HG02884 (cell line): ENCODE results near the gene PCSK1.

ENCODE experiments used
- ATAC-seq: cut with Tn5 transposase; IDR thresholded peaks from one replicate; pipeline ENCODE4 v1.9.1; 2021; ENCODE audit warnings: mild to moderate bottlenecking, moderate library complexity; ENCODE audit not compliant: unreplicated experiment

The PCSK1 gene

GRCh38 chr5:96433066-96433447, at the start of gene PCSK1:
PCSK1 (minus strand) TSS chr5:96433248; CDS start chr5:96433042, 206 bp downstream.
- ATAC-seq, result no peak

GRCh38 chr5:96481867-96482266, 48.8 kb upstream of the PCSK1 start:
- ATAC-seq, result no peak

GRCh38 chr5:96481009-96481786, 48.1 kb upstream of the PCSK1 start:
- ATAC-seq, result no peak

GRCh38 chr5:96478983-96479382, 45.9 kb upstream of the PCSK1 start:
- ATAC-seq, result no peak

- no peak for ATAC-seq
These were observed 43.6 kb upstream of the PCSK1 start for GRCh38 chr5:96476654-96477053.

GRCh38 chr5:96474073-96474472, 41.0 kb upstream of the PCSK1 start:
- no peak for ATAC-seq

GRCh38 chr5:96473155-96473554, 40.1 kb upstream of the PCSK1 start:
- no peak for ATAC-seq

GRCh38 chr5:96470785-96471184, 37.7 kb upstream of the PCSK1 start:
- ATAC-seq, result no peak

- ATAC-seq, result no peak
These were observed 35.9 kb upstream of the PCSK1 start for GRCh38 chr5:96468956-96469355.

- no peak for ATAC-seq
These were observed 30.0 kb upstream of the PCSK1 start for GRCh38 chr5:96463091-96463490.

GRCh38 chr5:96459313-96460121, 26.5 kb upstream of the PCSK1 start:
- no peak for ATAC-seq

- ATAC-seq, result no peak
These were observed 25.1 kb upstream of the PCSK1 start for GRCh38 chr5:96458176-96458575.

- ATAC-seq, result no peak
These were observed 22.7 kb upstream of the PCSK1 start for GRCh38 chr5:96455789-96456188.

- no peak for ATAC-seq
These were observed 20.3 kb upstream of the PCSK1 start for GRCh38 chr5:96453394-96453793.

GRCh38 chr5:96447949-96448348, 14.9 kb upstream of the PCSK1 start:
- ATAC-seq, result no peak

GRCh38 chr5:96440185-96440538, 7.1 kb upstream of the PCSK1 start:
- peak; percentile 30 for ATAC-seq

GRCh38 chr5:96439477-96440184, 6.6 kb upstream of the PCSK1 start:
- peak; percentile 92 for ATAC-seq

- peak; percentile 67 for ATAC-seq
These were observed 1.2 kb upstream of the PCSK1 start for GRCh38 chr5:96434201-96434645.

GRCh38 chr5:96432216-96433065, 607 bp downstream of the PCSK1 start:
- ATAC-seq, result no peak

- no peak for ATAC-seq
These were observed 1.5 kb downstream of the PCSK1 start for GRCh38 chr5:96431376-96432187.
